Breast epithelium (tissue), 3 donors: ENCODE measurements around the gene INKA2.

Source experiments
- POLR2A ChIP-seq: fragments of 450-650 bp; IDR thresholded peaks from one replicate; pipeline ENCODE4 v1.6.1; 2016; ENCODE audit warnings: antibody characterized with exemption, mild to moderate bottlenecking, moderate library complexity
- POLR2AphosphoS5 ChIP-seq, 3 donors: sonication (generic); formaldehyde crosslinking; IDR thresholded peaks; one replicate each; pipeline ENCODE4 v1.6.1; 2017; ENCODE audit warnings: antibody characterized with exemption in 3 of 3
- TF ChIP-seq, protein P1 (sequence below), 3 donors: fragments of 450-650 bp; IDR thresholded peaks; one replicate each; pipeline ENCODE4 v1.5.1; 2016 to 2017; ENCODE audit warnings: antibody characterized with exemption in 3 of 3, mild to moderate bottlenecking in 3 of 3, moderate library complexity in 3 of 3

DNA sequence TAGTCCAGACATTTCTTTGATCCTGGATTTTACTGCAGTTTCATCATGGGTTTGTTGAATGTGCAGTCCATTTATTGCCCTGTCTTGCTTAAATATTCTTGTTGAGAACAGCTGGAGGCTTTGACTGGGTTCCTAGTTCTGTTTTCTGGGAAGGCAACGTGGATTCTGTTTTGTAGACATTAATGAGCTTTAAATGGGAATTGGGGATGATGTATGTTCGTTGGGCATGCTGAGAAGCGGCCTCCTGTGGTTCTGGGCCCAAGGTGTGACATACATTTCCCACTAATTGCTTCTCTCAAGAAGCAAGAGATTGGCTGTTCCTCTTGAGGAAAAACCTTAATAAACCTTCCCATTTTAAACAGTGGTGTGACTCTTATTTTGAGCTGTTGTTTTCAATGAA is 22.9 kb downstream of the INKA2 start:
- TF ChIP-seq, protein P1, sequence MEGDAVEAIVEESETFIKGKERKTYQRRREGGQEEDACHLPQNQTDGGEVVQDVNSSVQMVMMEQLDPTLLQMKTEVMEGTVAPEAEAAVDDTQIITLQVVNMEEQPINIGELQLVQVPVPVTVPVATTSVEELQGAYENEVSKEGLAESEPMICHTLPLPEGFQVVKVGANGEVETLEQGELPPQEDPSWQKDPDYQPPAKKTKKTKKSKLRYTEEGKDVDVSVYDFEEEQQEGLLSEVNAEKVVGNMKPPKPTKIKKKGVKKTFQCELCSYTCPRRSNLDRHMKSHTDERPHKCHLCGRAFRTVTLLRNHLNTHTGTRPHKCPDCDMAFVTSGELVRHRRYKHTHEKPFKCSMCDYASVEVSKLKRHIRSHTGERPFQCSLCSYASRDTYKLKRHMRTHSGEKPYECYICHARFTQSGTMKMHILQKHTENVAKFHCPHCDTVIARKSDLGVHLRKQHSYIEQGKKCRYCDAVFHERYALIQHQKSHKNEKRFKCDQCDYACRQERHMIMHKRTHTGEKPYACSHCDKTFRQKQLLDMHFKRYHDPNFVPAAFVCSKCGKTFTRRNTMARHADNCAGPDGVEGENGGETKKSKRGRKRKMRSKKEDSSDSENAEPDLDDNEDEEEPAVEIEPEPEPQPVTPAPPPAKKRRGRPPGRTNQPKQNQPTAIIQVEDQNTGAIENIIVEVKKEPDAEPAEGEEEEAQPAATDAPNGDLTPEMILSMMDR (IDR thresholded peaks at IDR 0.05) = no peak
- TF ChIP-seq POLR2AphosphoS5 (IDR thresholded peaks at IDR 0.05) (no peak), POLR2A (no peak)
